Measurements from ENCODE around the gene PPP1R3G. TPM values are rescaled to one million over a fixed set of nuclear protein-coding genes. Genes with fewer than 3 reads are reported as not detected.
"Not testable (repeated sequence)": the region's sequence is repeated elsewhere in the genome, so short reads cannot be mapped to it uniquely, and the experiment has no call there.

Gene PPP1R3G
- total RNA-seq, 8 experiments from 2014 or later = 0.17 to 4.5 (median 0.99) TPM

GRCh38 chr6:5119090-5119951 lies 34.2 kb downstream of the PPP1R3G start:
- 58 to 100% (median 90%) methylated on average over 1 to 11 of the region's 17 CpGs for WGBS, 10 experiments
- no peaks in the 10 kb centered on the region for H3K4me1 ChIP-seq (replicated peaks in 1 of 2)
- no peak for ATAC-seq (replicated peaks in 6 of 8)

GRCh38 chr6:5120011-5120410 lies 34.9 kb downstream of the PPP1R3G start:
- in situ Hi-C loops (cut with MboI; ENCODE audit: low pct_unique_long_range_greater_than_20kb in 2 of 9, low sequenced_read_pairs in 9 of 9, unreplicated experiment in 9 of 9) = no loop called here
- H3K27ac ChIP-seq = no peak overlapping the region
- no peak for ATAC-seq (replicated peaks in 6 of 8)
- H3K4me3 ChIP-seq = no peak overlapping the region
- H3K4me1 ChIP-seq (replicated peaks in 1 of 2) = no peaks in the 10 kb centered on the region
- WGBS, 10 experiments = 92 to 100% (median 93%) methylated on average over 1 to 8 of the region's 10 CpGs; no CpG with 5 or more reads in 7 of the 10 experiments

More at GRCh38 chr6:5119090-5119951, 34.2 kb downstream of the PPP1R3G start:
- Histone ChIP-seq H3K27ac (no peak overlapping the region), H3K4me3 (no peak overlapping the region)
- in situ Hi-C loops (cut with MboI; ENCODE audit: low pct_unique_long_range_greater_than_20kb in 2 of 9, low sequenced_read_pairs in 9 of 9, unreplicated experiment in 9 of 9) = no loop called here

GRCh38 chr6:5120543-5120942 lies 35.4 kb downstream of the PPP1R3G start:
- in situ Hi-C loops (cut with MboI; ENCODE audit: low pct_unique_long_range_greater_than_20kb in 2 of 9, low sequenced_read_pairs in 9 of 9, unreplicated experiment in 9 of 9) = not testable (repeated sequence)
- 90 to 100% (median 96%) methylated on average over 2 to 4 of the region's 8 CpGs; no CpG with 5 or more reads in 5 of the 10 experiments for WGBS, 10 experiments

GRCh38 chr6:5121479-5121878 lies 36.3 kb downstream of the PPP1R3G start:
- Histone ChIP-seq H3K27ac (no peak overlapping the region), H3K4me3 (no peak overlapping the region), H3K4me1 (replicated peaks in 1 of 2) (no peaks in the 10 kb centered on the region)
- in situ Hi-C loops (cut with MboI; ENCODE audit: low pct_unique_long_range_greater_than_20kb in 2 of 9, low sequenced_read_pairs in 9 of 9, unreplicated experiment in 9 of 9) = no loop called here
- no peak for ATAC-seq (replicated peaks in 6 of 8)
- 85 to 100% (median 100%) methylated on average over 1 to 5 of the region's 6 CpGs; no CpG with 5 or more reads in 6 of the 10 experiments for WGBS, 10 experiments

More at GRCh38 chr6:5120543-5120942, 35.4 kb downstream of the PPP1R3G start:
- not testable (repeated sequence) for H3K27ac ChIP-seq; H3K4me3 ChIP-seq; ATAC-seq (replicated peaks in 6 of 8); H3K4me1 ChIP-seq (replicated peaks in 1 of 2)

GRCh38 chr6:5121956-5122355 lies 36.8 kb downstream of the PPP1R3G start:
- Histone ChIP-seq H3K27ac (no peak overlapping the region), H3K4me1 (replicated peaks in 1 of 2) (no peaks in the 10 kb centered on the region), H3K4me3 (no peak overlapping the region)
- WGBS, 10 experiments = 57 to 100% (median 86%) methylated on average over 1 to 7 of the region's 7 CpGs; no CpG with 5 or more reads in 2 of the 10 experiments
- in situ Hi-C loops (cut with MboI; ENCODE audit: low pct_unique_long_range_greater_than_20kb in 2 of 9, low sequenced_read_pairs in 9 of 9, unreplicated experiment in 9 of 9) = no loop called here
- ATAC-seq (replicated peaks in 6 of 8) = no peak

GRCh38 chr6:5122504-5123112 lies 37.5 kb downstream of the PPP1R3G start:
- in situ Hi-C loops (cut with MboI; ENCODE audit: low pct_unique_long_range_greater_than_20kb in 2 of 9, low sequenced_read_pairs in 9 of 9, unreplicated experiment in 9 of 9) = no loop called here
- no peak for ATAC-seq (replicated peaks in 6 of 8)
- no peak overlapping the region for H3K27ac ChIP-seq
- H3K4me1 ChIP-seq (replicated peaks in 1 of 2) = no peaks in the 10 kb centered on the region
- WGBS, 10 experiments = 72 to 100% (median 92%) methylated on average over 3 to 9 of the region's 18 CpGs; no CpG with 5 or more reads in 2 of the 10 experiments
- H3K4me3 ChIP-seq = no peak overlapping the region

GRCh38 chr6:5123296-5124143 lies 38.4 kb downstream of the PPP1R3G start:
- WGBS, 10 experiments = 90 to 100% (median 100%) methylated on average over 2 to 6 of the region's 20 CpGs; no CpG with 5 or more reads in 4 of the 10 experiments
- H3K27ac ChIP-seq = no peak overlapping the region
- no peak overlapping the region for H3K4me3 ChIP-seq
- no peak for ATAC-seq (replicated peaks in 6 of 8)
- no peaks in the 10 kb centered on the region for H3K4me1 ChIP-seq (replicated peaks in 1 of 2)
- in situ Hi-C loops (cut with MboI; ENCODE audit: low pct_unique_long_range_greater_than_20kb in 2 of 9, low sequenced_read_pairs in 9 of 9, unreplicated experiment in 9 of 9) = no loop called here

GRCh38 chr6:5124526-5124925 lies 39.4 kb downstream of the PPP1R3G start:
- H3K4me3 ChIP-seq = no peak overlapping the region
- ATAC-seq (replicated peaks in 6 of 8) = no peak
- WGBS, 10 experiments = 94 to 100% (median 100%) methylated on average over 1 to 3 of the region's 8 CpGs; no CpG with 5 or more reads in 7 of the 10 experiments
- no peaks in the 10 kb centered on the region for H3K4me1 ChIP-seq (replicated peaks in 1 of 2)
- in situ Hi-C loops (cut with MboI; ENCODE audit: low pct_unique_long_range_greater_than_20kb in 2 of 9, low sequenced_read_pairs in 9 of 9, unreplicated experiment in 9 of 9) = no loop called here
- no peak overlapping the region for H3K27ac ChIP-seq

- WGBS, 10 experiments = 79 to 100% (median 90%) methylated on average over 2 to 7 of the region's 11 CpGs; no CpG with 5 or more reads in 3 of the 10 experiments
- H3K4me3 ChIP-seq = no peak overlapping the region
- no peaks in the 10 kb centered on the region for H3K4me1 ChIP-seq (replicated peaks in 1 of 2)
- H3K27ac ChIP-seq = no peak overlapping the region
- no peak for ATAC-seq (replicated peaks in 6 of 8)
- in situ Hi-C loops (cut with MboI; ENCODE audit: low pct_unique_long_range_greater_than_20kb in 2 of 9, low sequenced_read_pairs in 9 of 9, unreplicated experiment in 9 of 9) = loop anchor here in 1 of 9 experiments (25.0 kb wide), 1 partner anchor 262 kb away; no protein-coding TSS in a partner anchor
These were observed 40.2 kb downstream of the PPP1R3G start for GRCh38 chr6:5125152-5126006.

GRCh38 chr6:5126214-5126613 lies 41.1 kb downstream of the PPP1R3G start:
- Histone ChIP-seq H3K27ac (no peak overlapping the region), H3K4me3 (no peak overlapping the region), H3K4me1 (replicated peaks in 1 of 2) (no peaks in the 10 kb centered on the region)
- WGBS, 10 experiments = 20 to 100% (median 70%) methylated on average over 1 to 4 of the region's 4 CpGs; no CpG with 5 or more reads in 2 of the 10 experiments
- in situ Hi-C loops (cut with MboI; ENCODE audit: low pct_unique_long_range_greater_than_20kb in 2 of 9, low sequenced_read_pairs in 9 of 9, unreplicated experiment in 9 of 9) = loop anchor here in 1 of 9 experiments (25.0 kb wide), 1 partner anchor 261 kb away; no protein-coding TSS in a partner anchor
- no peak for ATAC-seq (replicated peaks in 6 of 8)

- no peak for ATAC-seq (replicated peaks in 6 of 8)
- no peak overlapping the region for H3K27ac ChIP-seq
- in situ Hi-C loops (cut with MboI; ENCODE audit: low pct_unique_long_range_greater_than_20kb in 2 of 9, low sequenced_read_pairs in 9 of 9, unreplicated experiment in 9 of 9) = loop anchor here in 1 of 9 experiments (25.0 kb wide), 1 partner anchor 260 kb away; no protein-coding TSS in a partner anchor
- no peak overlapping the region for H3K4me3 ChIP-seq
- no peaks in the 10 kb centered on the region for H3K4me1 ChIP-seq (replicated peaks in 1 of 2)
- 80 to 100% (median 97%) methylated on average over 1 to 7 of the region's 8 CpGs; no CpG with 5 or more reads in 1 of the 10 experiments for WGBS, 10 experiments
These were observed 42.1 kb downstream of the PPP1R3G start for GRCh38 chr6:5127106-5127687.

All from motor neuron (in vitro differentiated cells).